Naive B cell (primary cell): ENCODE results near the gene PDE7B. TPM values are rescaled to one million over a fixed set of nuclear protein-coding genes. Genes with fewer than 3 reads are reported as not detected.
"Not testable (repeated sequence)": the region's sequence is repeated elsewhere in the genome, so short reads cannot be mapped to it uniquely, and the experiment has no call there.

Source experiments
- ATAC-seq, 2 donors: fragments of 150-1000 bp; cut with Tn5 transposase; 2 replicates each; pipeline ENCODE4 v1.10.0; 2021; ENCODE audit warnings: low read depth in 2 of 2, mild to moderate bottlenecking in 2 of 2, moderate library complexity in 2 of 2
- DNase-seq: peaks from one replicate; pipeline ENCODE4 v3.0.0; 2022
- H3K27ac Mint-ChIP-seq, 6 donors: one replicate each; pipeline ENCODE4 v1.8.0; 2020 to 2022; ENCODE audit warnings: mild to moderate bottlenecking in 6 of 6, mixed read lengths in 6 of 6, moderate library complexity in 5 of 6, inconsistent platforms in 2 of 6
- H3K27me3 Mint-ChIP-seq, 3 donors: one replicate each; pipeline ENCODE4 v1.8.0; 2021 to 2022; ENCODE audit warnings: mixed read lengths in 3 of 3, mild to moderate bottlenecking in 1 of 3
- H3K36me3 Mint-ChIP-seq, 2 donors: one replicate each; pipeline ENCODE4 v1.8.0; 2020 to 2022; ENCODE audit warnings: mixed read lengths in 2 of 2, inconsistent platforms in 1 of 2, mild to moderate bottlenecking in 1 of 2
- H3K4me1 Mint-ChIP-seq, 3 donors: one replicate each; pipeline ENCODE4 v1.8.0; 2020 to 2022; ENCODE audit warnings: mixed read lengths in 3 of 3, inconsistent platforms in 1 of 3, mild to moderate bottlenecking in 1 of 3, moderate library complexity in 1 of 3
- H3K4me3 Mint-ChIP-seq, 8 donors: one replicate each; pipeline ENCODE4 v1.8.0; 2020 to 2022; ENCODE audit warnings: mild to moderate bottlenecking in 8 of 8, mixed read lengths in 8 of 8, moderate library complexity in 8 of 8, inconsistent platforms in 2 of 8
- H3K9me3 Mint-ChIP-seq, 7 donors: one replicate each; pipeline ENCODE4 v1.8.0; 2020 to 2022; ENCODE audit warnings: mixed read lengths in 7 of 7, mild to moderate bottlenecking in 5 of 7, inconsistent platforms in 2 of 7, moderate library complexity in 1 of 7
- polyA plus RNA-seq, 6 donors: library from polyadenylated mRNA; unstranded; fragments of 300-500 nt; fragmentation: Illumina TruSeq; gene quantifications; one replicate each; pipeline ENCODE4 v1.2.3, GENCODE V29; 2021; ENCODE audit warnings: low read depth in 6 of 6

PDE7B gene
- polyA plus RNA-seq, 6 donors from 2014 or later, result 0.10 to 3.8 (median 3.0) TPM

DNA sequence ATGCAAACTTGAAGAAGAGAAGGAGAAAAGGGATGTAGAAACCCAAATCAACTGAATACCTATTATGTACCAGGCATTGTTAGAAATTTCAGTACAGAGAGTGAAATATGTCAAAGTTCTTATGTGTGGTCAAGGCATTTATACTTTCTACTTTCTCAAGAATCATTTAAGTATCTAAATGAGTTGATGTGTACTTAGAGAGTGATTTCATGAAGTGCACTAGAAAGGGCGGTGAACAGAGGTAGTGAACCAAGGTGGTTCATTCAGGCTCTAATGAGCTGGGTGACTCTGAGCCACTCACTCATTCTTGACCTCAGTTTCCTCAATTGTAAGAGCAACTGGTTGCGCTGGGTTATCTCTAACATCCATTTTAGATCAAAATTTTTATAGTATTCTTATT, 3.3 kb downstream of the PDE7B start:
- no peak for DNase-seq
- peak overlapping the region in 5 of 6 donors; percentile 64 to 85 (median 69) for H3K27ac Mint-ChIP-seq
- ATAC-seq, result no peak
- H3K4me1 Mint-ChIP-seq, result peaks cover 34 to 58% (median 55%) of the 10 kb centered on the region in 3 donors
- no peaks in the 10 kb centered on the region for H3K27me3 Mint-ChIP-seq
- no peaks in the 10 kb centered on the region for H3K36me3 Mint-ChIP-seq
- peak overlapping the region in 3 of 8 donors; percentile 28 to 64 (median 47) for H3K4me3 Mint-ChIP-seq
- H3K9me3 Mint-ChIP-seq, result no peaks in the 10 kb centered on the region

DNA sequence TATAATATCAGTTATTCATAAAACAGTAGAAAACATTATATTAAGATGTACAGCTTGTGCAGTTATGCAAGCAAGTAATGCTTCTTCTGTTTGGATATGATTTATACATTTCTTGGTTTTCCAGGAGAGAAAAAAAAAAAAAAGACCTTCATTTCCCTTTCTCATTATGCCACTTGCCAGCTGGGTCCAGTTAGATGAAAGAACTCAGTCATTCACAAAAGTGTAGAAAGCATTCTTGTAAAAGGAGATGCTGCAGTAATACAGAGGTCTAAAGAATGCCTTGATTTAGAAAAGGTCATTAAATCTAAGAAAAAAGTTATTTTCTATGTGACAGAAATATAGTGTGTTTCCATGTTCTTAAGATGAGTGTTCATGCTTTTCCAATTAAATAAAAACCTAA, 7.4 kb downstream of the PDE7B start:
- ATAC-seq (no peak), DNase-seq (no peak)
- Mint-ChIP-seq H3K27ac (no peak overlapping the region), H3K27me3 (no peaks in the 10 kb centered on the region), H3K4me3 (no peak overlapping the region), H3K4me1 (peaks cover 29 to 44% (median 38%) of the 10 kb centered on the region in 3 donors), H3K9me3 (no peaks in the 10 kb centered on the region), H3K36me3 (no peaks in the 10 kb centered on the region)

DNA sequence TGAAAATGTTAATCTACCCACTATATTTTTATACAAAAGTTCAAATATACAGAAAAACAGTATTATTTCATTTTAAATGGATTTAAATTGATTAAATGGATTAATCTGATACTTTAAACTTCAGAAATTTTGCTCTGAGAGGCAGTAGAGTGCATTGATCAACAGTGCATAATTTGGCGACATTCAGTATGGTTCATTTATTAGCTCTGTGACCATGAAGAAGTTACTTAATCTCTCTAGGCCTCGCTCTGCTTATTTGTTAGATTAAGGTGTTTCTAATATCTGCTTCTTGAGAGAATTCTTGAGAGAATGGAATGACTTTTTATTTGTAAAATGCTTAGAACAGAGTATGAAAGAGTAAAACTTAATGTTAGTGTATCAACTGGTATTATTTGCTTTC, 8.9 kb downstream of the PDE7B start:
- Mint-ChIP-seq H3K27ac (peak overlapping the region in 1 of 6 donors; percentile 77), H3K4me3 (peak overlapping the region in 2 of 8 donors; percentile 1 to 25), H3K27me3 (no peaks in the 10 kb centered on the region), H3K4me1 (peaks cover 19 to 31% (median 24%) of the 10 kb centered on the region in 3 donors), H3K36me3 (peaks cover 4 to 5% of the 10 kb centered on the region in 2 donors), H3K9me3 (peaks cover 0 to 5% (median 3%) of the 10 kb centered on the region in 7 donors)
- ATAC-seq (no peak), DNase-seq (no peak)

DNA sequence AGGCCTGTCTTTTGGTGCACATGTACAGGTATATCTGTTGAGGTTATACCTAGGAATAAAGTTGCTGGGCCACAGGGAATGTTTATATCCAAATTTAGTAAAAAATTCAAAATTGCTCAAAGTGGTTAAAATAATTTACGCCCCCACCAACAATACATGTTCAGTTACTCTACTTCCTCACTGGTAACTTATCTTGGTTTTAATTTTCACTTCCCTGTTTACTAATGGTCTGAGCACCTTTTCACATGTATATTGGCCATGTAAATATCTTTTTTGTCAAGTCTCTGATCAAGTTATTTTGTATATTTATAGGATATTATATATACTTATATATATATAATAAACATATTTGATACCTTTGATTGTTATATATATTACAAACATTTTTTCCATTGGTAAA, 9.7 kb downstream of the PDE7B start:
- peak; percentile 25 for DNase-seq
- Mint-ChIP-seq H3K9me3 (peaks cover 0 to 7% (median 5%) of the 10 kb centered on the region in 7 donors), H3K27ac (peak overlapping the region in 5 of 6 donors; percentile 26 to 78 (median 77)), H3K27me3 (no peaks in the 10 kb centered on the region), H3K36me3 (peaks cover 7 to 9% of the 10 kb centered on the region in 2 donors), H3K4me1 (peaks cover 11 to 25% (median 15%) of the 10 kb centered on the region in 3 donors), H3K4me3 (peak overlapping the region in 6 of 8 donors; percentile 1 to 67 (median 38))
- ATAC-seq, result peak; percentile 97 to 99

DNA sequence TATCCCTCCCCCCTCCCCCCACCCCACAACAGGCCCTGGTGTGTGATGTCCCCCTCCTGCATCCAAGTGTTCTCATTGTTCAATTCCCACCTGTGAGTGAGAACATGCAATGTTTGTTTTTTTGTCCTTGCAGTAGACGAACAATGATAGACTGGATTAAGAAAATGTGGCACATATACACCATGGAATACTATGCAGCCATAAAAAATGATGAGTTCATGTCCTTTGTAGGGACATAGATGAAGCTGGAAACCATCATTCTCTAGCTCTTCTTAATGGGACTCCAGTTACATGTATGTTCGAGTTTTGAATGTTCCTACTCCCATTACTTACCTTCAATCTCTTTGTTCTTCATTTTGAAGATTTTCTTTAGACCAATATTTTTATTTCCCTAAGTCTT, 13.4 kb downstream of the PDE7B start:
- H3K9me3 Mint-ChIP-seq, H3K27me3 Mint-ChIP-seq, H3K4me3 Mint-ChIP-seq, DNase-seq, H3K36me3 Mint-ChIP-seq, ATAC-seq, H3K27ac Mint-ChIP-seq: not testable (repeated sequence)
- H3K4me1 Mint-ChIP-seq, result peaks cover 5 to 13% (median 11%) of the 10 kb centered on the region in 3 donors

DNA sequence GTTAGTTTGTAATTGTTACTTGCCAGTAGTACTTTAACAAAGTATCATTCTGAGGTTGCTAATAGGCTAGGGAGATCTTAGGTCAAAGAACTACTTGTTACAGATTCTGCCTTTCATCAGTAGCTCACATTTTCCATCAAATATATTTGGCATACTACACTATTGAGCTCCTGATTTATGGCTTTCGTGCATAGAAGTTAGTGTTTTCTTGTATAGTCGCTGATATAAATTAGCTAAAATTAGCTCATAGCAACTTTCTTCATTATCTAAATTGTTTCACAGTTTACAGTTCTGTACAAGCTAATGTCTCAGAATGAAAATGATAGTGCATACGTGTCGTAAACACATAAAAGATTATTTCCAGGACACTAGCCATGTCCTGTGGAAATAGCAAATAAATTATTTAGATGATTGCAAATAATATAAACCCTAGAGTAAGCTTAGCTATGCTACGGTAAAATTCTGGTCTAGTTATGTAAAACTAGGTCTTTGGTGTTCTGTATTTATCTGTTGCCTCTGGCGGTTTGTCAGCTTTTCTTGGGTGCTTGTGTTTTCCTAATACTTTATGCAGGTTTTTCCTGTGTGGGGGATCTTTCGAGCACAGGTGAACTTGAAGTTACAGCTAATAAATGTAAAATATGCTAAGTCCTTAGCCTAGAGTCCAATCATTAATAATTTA, 15.1 kb downstream of the PDE7B start:
- DNase-seq (no peak), ATAC-seq (no peak)
- H3K9me3 Mint-ChIP-seq, result peaks cover 0 to 7% (median 5%) of the 10 kb centered on the region in 7 donors
- H3K36me3 Mint-ChIP-seq, result peaks cover 9 to 11% of the 10 kb centered on the region in 2 donors
- peaks cover 0 to 5% (median 4%) of the 10 kb centered on the region in 3 donors for H3K4me1 Mint-ChIP-seq
- H3K27me3 Mint-ChIP-seq, result no peaks in the 10 kb centered on the region
- H3K27ac Mint-ChIP-seq, result no peak overlapping the region
- H3K4me3 Mint-ChIP-seq, result no peak overlapping the region

DNA sequence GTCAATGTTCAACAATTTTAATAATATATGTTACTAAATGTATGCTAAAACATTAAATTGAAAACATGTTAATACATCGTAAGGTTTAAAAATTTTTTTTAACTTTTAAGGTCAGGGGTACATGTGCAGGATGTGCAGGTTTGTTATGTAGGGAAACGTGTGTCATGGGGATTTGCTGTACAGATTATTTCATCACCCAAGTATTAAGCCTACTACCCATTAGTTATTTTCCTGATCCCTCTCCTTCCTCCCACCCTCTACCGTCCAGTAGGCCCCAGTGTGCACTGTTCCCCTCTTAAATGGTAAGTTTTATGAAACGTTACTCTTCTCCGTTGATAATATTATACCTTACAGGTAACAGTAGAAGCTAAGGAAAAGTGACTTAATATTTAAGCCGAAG, 15.8 kb downstream of the PDE7B start:
- H3K27ac Mint-ChIP-seq, result no peak overlapping the region
- H3K36me3 Mint-ChIP-seq, result peaks cover 9 to 11% of the 10 kb centered on the region in 2 donors
- H3K4me1 Mint-ChIP-seq, result peaks cover 0 to 5% (median 0%) of the 10 kb centered on the region in 3 donors
- no peak for DNase-seq
- H3K9me3 Mint-ChIP-seq, result peaks cover 0 to 7% (median 5%) of the 10 kb centered on the region in 7 donors
- no peak for ATAC-seq
- H3K4me3 Mint-ChIP-seq, result no peak overlapping the region
- no peaks in the 10 kb centered on the region for H3K27me3 Mint-ChIP-seq

DNA sequence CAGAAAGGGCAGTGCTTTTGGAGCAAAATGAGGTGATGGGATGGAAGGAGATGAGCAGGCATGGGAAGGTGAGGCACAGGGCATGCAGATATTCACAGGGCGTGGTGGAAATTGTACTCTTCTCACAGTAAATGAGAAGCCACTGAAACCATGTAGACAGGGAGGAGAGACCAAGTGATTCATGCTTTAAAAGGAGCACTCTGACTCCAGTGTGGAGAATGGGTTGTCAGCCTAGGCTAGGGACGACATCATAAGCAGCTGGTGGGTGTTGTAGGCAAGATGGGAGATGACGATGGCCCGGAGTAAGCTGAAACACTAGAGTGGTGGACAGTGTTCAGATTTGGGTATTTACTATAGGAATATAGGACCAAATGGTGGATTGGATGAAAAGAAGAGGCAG, 18.4 kb downstream of the PDE7B start:
- H3K27me3 Mint-ChIP-seq, result no peaks in the 10 kb centered on the region
- H3K4me1 Mint-ChIP-seq, result peaks cover 0 to 5% (median 0%) of the 10 kb centered on the region in 3 donors
- ATAC-seq, result no peak
- no peak overlapping the region for H3K4me3 Mint-ChIP-seq
- H3K36me3 Mint-ChIP-seq, result peaks cover 8 to 11% of the 10 kb centered on the region in 2 donors
- H3K9me3 Mint-ChIP-seq, result peaks cover 0 to 7% (median 5%) of the 10 kb centered on the region in 7 donors
- no peak for DNase-seq
- H3K27ac Mint-ChIP-seq, result peak overlapping the region in 4 of 6 donors; percentile 0 to 73 (median 32)

DNA sequence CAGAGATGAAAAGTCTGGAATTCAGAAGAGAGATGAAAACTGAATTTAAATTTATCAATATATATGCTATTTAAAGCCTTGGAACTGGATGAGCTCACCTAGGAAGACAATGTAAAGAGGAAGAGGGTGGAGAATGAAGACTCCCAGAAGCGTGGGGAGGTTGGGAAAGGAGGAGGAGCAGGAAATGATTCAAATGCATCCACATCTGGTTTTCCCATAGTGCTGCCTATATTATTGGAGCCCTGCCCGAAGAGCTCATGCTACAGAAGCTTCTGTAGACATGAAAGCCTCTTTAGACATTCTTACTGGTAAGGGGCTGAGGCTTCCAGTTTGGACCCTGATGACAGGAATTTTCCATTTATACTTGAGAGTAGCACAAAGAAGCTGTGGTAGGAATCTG, 19.2 kb downstream of the PDE7B start:
- H3K27ac Mint-ChIP-seq, result no peak overlapping the region
- ATAC-seq (no peak), DNase-seq (no peak)
- H3K4me1 Mint-ChIP-seq, result peaks cover under 1 to 5% (median 3%) of the 10 kb centered on the region in 3 donors
- no peaks in the 10 kb centered on the region for H3K27me3 Mint-ChIP-seq
- H3K9me3 Mint-ChIP-seq, result no peaks in the 10 kb centered on the region
- H3K4me3 Mint-ChIP-seq, result no peak overlapping the region
- peaks cover 0 to 4% of the 10 kb centered on the region in 2 donors for H3K36me3 Mint-ChIP-seq

DNA sequence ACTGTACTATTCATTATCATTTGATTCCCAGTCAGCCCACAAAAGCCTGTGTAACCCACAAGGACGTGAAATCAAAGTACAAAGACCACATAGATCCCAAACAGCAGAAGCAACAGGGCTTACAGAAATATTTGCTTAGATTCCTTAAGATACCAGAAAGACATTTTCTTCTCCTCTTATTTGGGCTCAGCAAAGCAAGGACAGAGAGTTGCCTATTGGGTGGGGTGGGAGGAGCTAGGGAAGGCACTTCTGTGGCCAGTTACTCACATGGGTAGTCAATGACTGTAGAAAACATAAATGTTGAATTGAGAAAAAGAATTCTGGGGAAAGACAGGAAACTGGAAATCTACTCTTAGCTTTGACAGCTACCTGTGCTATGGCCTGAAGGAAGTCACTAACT, 19.8 kb downstream of the PDE7B start:
- Mint-ChIP-seq H3K27me3 (no peaks in the 10 kb centered on the region), H3K4me3 (no peak overlapping the region), H3K9me3 (no peaks in the 10 kb centered on the region), H3K36me3 (peaks cover 0 to 4% of the 10 kb centered on the region in 2 donors), H3K27ac (peak overlapping the region in 2 of 6 donors; percentile 24 to 72), H3K4me1 (peaks cover 5 to 7% (median 5%) of the 10 kb centered on the region in 3 donors)
- ATAC-seq, result no peak
- no peak for DNase-seq

DNA sequence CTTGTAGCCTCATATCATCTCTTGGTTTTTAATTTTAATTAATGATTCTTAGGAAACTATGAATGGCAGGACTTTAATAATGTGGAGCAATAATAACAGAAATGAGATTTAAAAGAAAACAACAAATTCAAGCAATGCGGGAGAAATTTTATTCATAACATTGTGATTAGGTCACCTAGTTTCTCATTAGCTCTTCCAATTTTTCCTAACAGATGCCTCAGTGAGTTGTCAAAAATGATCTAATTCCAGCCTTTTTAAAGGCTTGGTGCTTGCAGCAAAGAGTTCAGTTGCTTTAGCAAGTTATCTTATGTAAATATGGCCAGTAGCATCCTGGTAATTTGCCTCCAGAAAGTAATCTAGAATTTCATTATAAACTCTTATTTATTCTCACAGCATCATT, 20.4 kb downstream of the PDE7B start:
- DNase-seq (no peak), ATAC-seq (no peak)
- Mint-ChIP-seq H3K36me3 (peaks cover 0 to 4% of the 10 kb centered on the region in 2 donors), H3K4me1 (peaks cover 6 to 8% (median 7%) of the 10 kb centered on the region in 3 donors), H3K4me3 (no peak overlapping the region), H3K27me3 (no peaks in the 10 kb centered on the region), H3K27ac (peak overlapping the region in 1 of 6 donors; percentile 35), H3K9me3 (no peaks in the 10 kb centered on the region)

DNA sequence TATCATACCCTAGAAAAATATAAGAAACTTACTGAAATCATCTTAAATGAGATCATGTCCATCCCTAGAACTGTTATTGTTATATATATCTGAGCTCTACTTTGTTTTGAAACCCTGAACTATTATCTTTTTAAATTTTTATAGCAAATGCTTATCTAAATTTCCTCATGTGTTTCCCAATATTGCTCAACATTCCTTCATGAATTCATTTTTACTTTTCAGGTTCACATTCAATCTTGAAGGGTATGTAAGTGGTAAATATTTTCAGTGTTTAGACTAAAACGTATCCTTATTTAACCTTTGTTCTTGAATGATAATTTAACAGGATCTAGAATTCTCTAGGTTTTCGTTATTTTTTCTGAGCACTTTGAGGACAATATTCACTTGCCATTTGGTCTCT, 23.9 kb downstream of the PDE7B start:
- H3K36me3 Mint-ChIP-seq, result peaks cover 4 to 5% of the 10 kb centered on the region in 2 donors
- no peak overlapping the region for H3K4me3 Mint-ChIP-seq
- peaks cover 15 to 26% (median 22%) of the 10 kb centered on the region in 3 donors for H3K4me1 Mint-ChIP-seq
- peak overlapping the region in 2 of 6 donors; percentile 8 to 98 for H3K27ac Mint-ChIP-seq
- no peaks in the 10 kb centered on the region for H3K9me3 Mint-ChIP-seq
- ATAC-seq (no peak), DNase-seq (no peak)
- no peaks in the 10 kb centered on the region for H3K27me3 Mint-ChIP-seq

DNA sequence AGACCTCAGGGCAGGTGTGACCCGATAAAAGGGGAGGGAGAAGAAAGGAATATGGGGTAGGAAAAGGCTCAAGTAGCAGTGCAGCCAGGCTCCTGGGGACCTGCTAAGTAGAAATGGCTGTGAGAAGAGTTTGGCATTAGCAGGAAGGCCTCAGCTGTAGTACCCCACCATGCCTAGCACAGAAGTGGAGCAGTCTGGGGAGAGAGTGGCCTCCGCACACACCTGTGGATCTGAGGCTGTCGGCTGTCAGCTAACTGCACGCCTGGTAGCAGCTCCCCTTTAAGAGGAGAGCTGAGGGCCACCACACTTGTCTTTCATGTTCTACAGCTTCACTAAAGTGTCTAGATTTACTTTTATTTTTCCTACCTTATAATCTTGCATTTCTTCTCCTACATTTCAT, 24.6 kb downstream of the PDE7B start:
- ATAC-seq, result no peak
- no peaks in the 10 kb centered on the region for H3K9me3 Mint-ChIP-seq
- DNase-seq, result no peak

DNA sequence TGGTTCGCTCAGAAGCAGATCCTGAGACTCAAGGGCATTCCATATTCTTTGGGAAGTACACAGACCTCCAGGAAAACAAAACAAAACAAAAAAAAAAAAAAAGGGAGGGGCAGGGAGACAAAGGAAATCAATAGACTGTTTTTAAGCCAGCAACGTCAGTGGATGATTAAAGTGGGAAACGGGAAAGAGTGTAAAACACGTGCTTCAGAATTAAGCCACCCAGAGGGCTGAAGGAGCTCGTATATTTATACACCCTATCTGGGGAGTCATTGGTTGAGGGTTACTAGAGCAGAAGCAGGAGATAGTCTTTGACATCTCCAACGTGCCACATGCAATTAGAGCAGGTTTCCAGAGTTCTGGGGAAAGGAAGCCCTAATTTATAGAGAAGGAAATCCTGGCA, 26.2 kb downstream of the PDE7B start:
- H3K9me3 Mint-ChIP-seq, result no peaks in the 10 kb centered on the region
- H3K27me3 Mint-ChIP-seq, result no peaks in the 10 kb centered on the region
- peak overlapping the region in 4 of 6 donors; percentile 39 to 70 (median 43) for H3K27ac Mint-ChIP-seq
- no peak for ATAC-seq
- H3K36me3 Mint-ChIP-seq, result peaks cover 0 to 5% of the 10 kb centered on the region in 2 donors
- H3K4me3 Mint-ChIP-seq, result no peak overlapping the region
- peaks cover 27 to 44% (median 44%) of the 10 kb centered on the region in 3 donors for H3K4me1 Mint-ChIP-seq
- DNase-seq, result no peak

More for the DNA sequence above, 24.6 kb downstream of the PDE7B start:
- Mint-ChIP-seq H3K4me1 (peaks cover 21 to 33% (median 28%) of the 10 kb centered on the region in 3 donors), H3K4me3 (no peak overlapping the region), H3K36me3 (peaks cover 3 to 5% of the 10 kb centered on the region in 2 donors), H3K27me3 (no peaks in the 10 kb centered on the region), H3K27ac (peak overlapping the region in 2 of 6 donors; percentile 96 to 98)
